Vagina (tissue), 2 donors: ENCODE measurements around the gene CXCL16.

Source experiments
- POLR2A ChIP-seq, 2 donors: fragments of 450-650 bp; IDR thresholded peaks; one replicate each; pipeline ENCODE4 v1.6.1; 2017; ENCODE audit warnings: antibody characterized with exemption in 2 of 2, mild to moderate bottlenecking in 2 of 2, moderate library complexity in 2 of 2
- POLR2AphosphoS5 ChIP-seq, 2 donors: sonication (generic); formaldehyde crosslinking; IDR thresholded peaks; one replicate each; pipeline ENCODE4 v1.9.0; 2017; ENCODE audit warnings: antibody characterized with exemption in 2 of 2, mild to moderate bottlenecking in 2 of 2, low read depth in 1 of 2; ENCODE audit not compliant: insufficient read depth in 1 of 2
- TF ChIP-seq, protein P1 (sequence below), 3 experiments: fragments of 450-650 bp in 2 of 3; fragments of 200-600 bp in 1 of 3; sonication (generic) in 1 of 3; IDR thresholded peaks; one replicate each; pipeline ENCODE4 v1.5.1; 2017 to 2019; ENCODE audit warnings: antibody characterized with exemption in 3 of 3, mild to moderate bottlenecking in 2 of 3, moderate library complexity in 2 of 3

GRCh38 chr17:4771519-4772234 is 31.9 kb upstream of the CXCL16 start, which contains the start of gene TM4SF5:
- TF ChIP-seq, protein P1, sequence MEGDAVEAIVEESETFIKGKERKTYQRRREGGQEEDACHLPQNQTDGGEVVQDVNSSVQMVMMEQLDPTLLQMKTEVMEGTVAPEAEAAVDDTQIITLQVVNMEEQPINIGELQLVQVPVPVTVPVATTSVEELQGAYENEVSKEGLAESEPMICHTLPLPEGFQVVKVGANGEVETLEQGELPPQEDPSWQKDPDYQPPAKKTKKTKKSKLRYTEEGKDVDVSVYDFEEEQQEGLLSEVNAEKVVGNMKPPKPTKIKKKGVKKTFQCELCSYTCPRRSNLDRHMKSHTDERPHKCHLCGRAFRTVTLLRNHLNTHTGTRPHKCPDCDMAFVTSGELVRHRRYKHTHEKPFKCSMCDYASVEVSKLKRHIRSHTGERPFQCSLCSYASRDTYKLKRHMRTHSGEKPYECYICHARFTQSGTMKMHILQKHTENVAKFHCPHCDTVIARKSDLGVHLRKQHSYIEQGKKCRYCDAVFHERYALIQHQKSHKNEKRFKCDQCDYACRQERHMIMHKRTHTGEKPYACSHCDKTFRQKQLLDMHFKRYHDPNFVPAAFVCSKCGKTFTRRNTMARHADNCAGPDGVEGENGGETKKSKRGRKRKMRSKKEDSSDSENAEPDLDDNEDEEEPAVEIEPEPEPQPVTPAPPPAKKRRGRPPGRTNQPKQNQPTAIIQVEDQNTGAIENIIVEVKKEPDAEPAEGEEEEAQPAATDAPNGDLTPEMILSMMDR (IDR thresholded peaks at IDR 0.05) = no peak
- TF ChIP-seq POLR2A (IDR thresholded peaks at IDR 0.05) (no peak), POLR2AphosphoS5 (IDR thresholded peaks at IDR 0.05; ENCODE audit: insufficient read depth in 1 of 2, low read depth in 1 of 2) (no peak)
